H1 (cell line): ENCODE data around the gene TARS2. TPM values are rescaled to one million over a fixed set of nuclear protein-coding genes. Genes with fewer than 3 reads are reported as not detected.
A peak's percentile ranks its signal among the peaks of the same experiment; 100 is the strongest.

Experiments used
- CTCF ChIA-PET: fragments of 300-600 bp; sonication (Branson Sonifier 250); formaldehyde crosslinking; loops from one replicate; lab custom pipeline; 2021; ENCODE audit not compliant: partially characterized antibody; lab: Charles Lee
- POLR2A ChIA-PET: fragments of 300-600 bp; sonication (Branson Sonifier 250); formaldehyde crosslinking; loops from one replicate; lab custom pipeline; 2021; ENCODE audit warnings: inconsistent platforms; ENCODE audit not compliant: partially characterized antibody; lab: Charles Lee
- DNase-seq, 2 experiments: peaks; one replicate each; pipeline versions ENCODE4 v3.0.0 to v3.0.0-alpha.2; 2010 to 2022; ENCODE audit warnings: low spot score in 2 of 2, low read depth in 1 of 2, mixed read lengths in 1 of 2
- FAIRE-seq: peaks from 2 replicates; lab custom pipeline; 2011; peaks lifted over from hg19 to GRCh38; lab: Jason Lieb, UNC
- H2AFZ ChIP-seq: 2 replicates; pipeline ENCODE4 v1.8.1; 2012; ENCODE audit warnings: low read length, inconsistent platforms
- H2AK5ac ChIP-seq: 2 replicates; pipeline ENCODE4 v1.6.1; 2013; ENCODE audit warnings: low read depth, low read length
- H2BK120ac ChIP-seq: replicated peaks from 2 replicates; pipeline ENCODE3; 2013; ENCODE audit warnings: low read depth, low read length, inconsistent platforms
- H2BK12ac ChIP-seq: 2 replicates; pipeline ENCODE4 v1.6.1; 2013; ENCODE audit warnings: low read depth, low read length
- H2BK15ac ChIP-seq: 2 replicates; pipeline ENCODE4 v1.6.1; 2013; ENCODE audit warnings: low read length
- H2BK20ac ChIP-seq: 2 replicates; pipeline ENCODE4 v1.6.1; 2013; ENCODE audit warnings: low read length
- H2BK5ac ChIP-seq: 2 replicates; pipeline ENCODE4 v1.6.1; 2013; ENCODE audit warnings: low read depth, low read length
- H3K14ac ChIP-seq: 2 replicates; pipeline ENCODE4 v1.6.1; 2013; ENCODE audit warnings: inconsistent platforms; ENCODE audit not compliant: insufficient read length
- H3K18ac ChIP-seq: 2 replicates; pipeline ENCODE4 v1.6.1; 2013; ENCODE audit warnings: low read length; ENCODE audit errors: extremely low read depth
- H3K23ac ChIP-seq: 2 replicates; pipeline ENCODE4 v1.6.1; 2013; ENCODE audit warnings: inconsistent platforms; ENCODE audit not compliant: insufficient read length
- H3K23me2 ChIP-seq: 2 replicates; pipeline ENCODE4 v1.6.1; 2013; ENCODE audit warnings: low read depth, low read length
- H3K27ac ChIP-seq: 2 replicates; pipeline ENCODE4 v1.6.1; 2011; ENCODE audit warnings: low read depth, low read length, inconsistent platforms
- H3K27me3 ChIP-seq, 4 experiments: replicated peaks in 1 of 4; 1 replicate in 1 of 4; 2 replicates in 3 of 4; pipeline versions ENCODE4 v1.6.1 to v1.8.1; 2011 to 2013; ENCODE audit warnings: low read length in 3 of 4, mild to moderate bottlenecking in 3 of 4, inconsistent platforms in 2 of 4, mixed read lengths in 2 of 4, moderate library complexity in 1 of 4; ENCODE audit not compliant: control insufficient read depth in 3 of 4, insufficient read depth in 3 of 4; ENCODE audit errors: extremely low read depth in 1 of 4
- H3K36me3 ChIP-seq, 4 experiments: 2 replicates each; pipeline versions ENCODE4 v1.6.1 to v1.8.1; 2011 to 2013; ENCODE audit warnings: mild to moderate bottlenecking in 4 of 4, low read length in 3 of 4, moderate library complexity in 2 of 4, control low read depth in 1 of 4, inconsistent platforms in 1 of 4; ENCODE audit not compliant: insufficient read depth in 4 of 4, control insufficient read depth in 2 of 4
- H3K4ac ChIP-seq: replicated peaks from 2 replicates; pipeline ENCODE3; 2013; ENCODE audit warnings: low read length, low read depth, mixed read lengths, inconsistent platforms; ENCODE audit not compliant: insufficient read length
- H3K4me1 ChIP-seq, 4 experiments: replicated peaks in 1 of 4; 1 replicate in 1 of 4; 2 replicates in 3 of 4; pipeline versions ENCODE4 v1.6.1 to v1.8.1; 2011 to 2013; ENCODE audit warnings: low read length in 3 of 4, inconsistent platforms in 2 of 4, mixed read lengths in 1 of 4; ENCODE audit not compliant: insufficient read depth in 4 of 4, control insufficient read depth in 3 of 4
- H3K4me2 ChIP-seq, 2 experiments: 2 replicates each; pipeline versions ENCODE4 v1.6.1 to v1.8.1; 2011 to 2013; ENCODE audit warnings: low read depth in 2 of 2, low read length in 2 of 2, control low read depth in 1 of 2, inconsistent platforms in 1 of 2, mild to moderate bottlenecking in 1 of 2; ENCODE audit not compliant: insufficient read depth in 1 of 2
- H3K4me3 ChIP-seq, 4 experiments: fragments of 200-600, 300-600 bp in 1 of 4; sonication (generic), shearing (Covaris generic), sonication (Bioruptor Twin) in 1 of 4; 2 replicates each; pipeline versions ENCODE4 v1.5.1 to v1.8.1; 2011 to 2016; ENCODE audit warnings: low read length in 4 of 4, low read depth in 3 of 4, control low read depth in 2 of 4, inconsistent platforms in 2 of 4, mild to moderate bottlenecking in 2 of 4, mixed read lengths in 1 of 4, moderate library complexity in 1 of 4; ENCODE audit not compliant: insufficient read depth in 2 of 4; ENCODE audit errors: extremely low read depth in 1 of 4
- H3K56ac ChIP-seq: replicated peaks from 2 replicates; pipeline ENCODE3; 2013; ENCODE audit warnings: low read depth, mild to moderate bottlenecking, mixed read lengths, low read length, inconsistent platforms; ENCODE audit not compliant: insufficient read length
- H3K79me1 ChIP-seq: 2 replicates; pipeline ENCODE4 v1.6.1; 2013; ENCODE audit warnings: low read depth, low read length, control low read depth
- H3K79me2 ChIP-seq, 2 experiments: 2 replicates each; pipeline versions ENCODE4 v1.6.1 to v1.8.1; 2012 to 2013; ENCODE audit warnings: low read length in 2 of 2, mild to moderate bottlenecking in 2 of 2, inconsistent platforms in 1 of 2; ENCODE audit not compliant: insufficient read depth in 2 of 2, control insufficient read depth in 1 of 2
- H3K9ac ChIP-seq, 4 experiments: replicated peaks in 1 of 4; 1 replicate in 1 of 4; 2 replicates in 3 of 4; pipeline versions ENCODE4 v1.6.1 to v1.8.1; 2011 to 2013; ENCODE audit warnings: low read depth in 3 of 4, low read length in 3 of 4, control low read depth in 2 of 4, mild to moderate bottlenecking in 2 of 4, moderate library complexity in 2 of 4, inconsistent platforms in 1 of 4; ENCODE audit errors: extremely low read depth in 1 of 4
- H3K9me3 ChIP-seq, 2 experiments: 2 replicates each; pipeline versions ENCODE4 v1.6.1 to v1.8.1; 2012 to 2013; ENCODE audit warnings: mild to moderate bottlenecking in 2 of 2, moderate library complexity in 2 of 2, control low read depth in 1 of 2, inconsistent platforms in 1 of 2, low read depth in 1 of 2, low read length in 1 of 2, mixed read lengths in 1 of 2; ENCODE audit not compliant: insufficient read depth in 2 of 2
- H4K20me1 ChIP-seq, 2 experiments: replicated peaks in 1 of 2; 2 replicates each; pipeline versions ENCODE3 to v1.8.1; 2011 to 2013; ENCODE audit warnings: inconsistent platforms in 2 of 2, low read length in 2 of 2, mild to moderate bottlenecking in 1 of 2; ENCODE audit not compliant: insufficient read depth in 2 of 2, control insufficient read depth in 1 of 2
- H4K5ac ChIP-seq: 2 replicates; pipeline ENCODE4 v1.6.1; 2013; ENCODE audit warnings: low read length, low read depth, mixed read lengths, inconsistent platforms; ENCODE audit not compliant: insufficient read length
- H4K8ac ChIP-seq: 2 replicates; pipeline ENCODE4 v1.8.0; 2013; ENCODE audit warnings: mild to moderate bottlenecking, moderate library complexity, low read length, inconsistent platforms; ENCODE audit not compliant: insufficient read depth; ENCODE audit errors: extremely low read depth
- H4K91ac ChIP-seq: replicated peaks from 2 replicates; pipeline ENCODE3; 2013; ENCODE audit warnings: low read length, mixed read lengths, inconsistent platforms; ENCODE audit not compliant: insufficient read length
- EZH2 ChIP-seq: fragments of 200-600 bp; sonication (generic); IDR thresholded peaks from 2 replicates; pipeline ENCODE4 v1.7.1; 2012; ENCODE audit warnings: low read depth, mild to moderate bottlenecking, moderate library complexity, low read length, inconsistent platforms; ENCODE audit not compliant: severe bottlenecking
- FOSL1 ChIP-seq: IDR thresholded peaks from 2 replicates; pipeline ENCODE4 v1.6.1; 2011; ENCODE audit warnings: mild to moderate bottlenecking, low read depth, low read length, moderate library complexity; ENCODE audit not compliant: insufficient read depth
- GABPA ChIP-seq: IDR thresholded peaks from 2 replicates; pipeline ENCODE4 v1.6.1; 2011; ENCODE audit warnings: mild to moderate bottlenecking, low read length, moderate library complexity, borderline replicate concordance; ENCODE audit not compliant: insufficient read depth
- RAD21 ChIP-seq, 2 experiments: IDR thresholded peaks in 1 of 2; conservative IDR thresholded peaks in 1 of 2; 2 replicates each; pipeline ENCODE4 v1.6.1; 2011; ENCODE audit warnings: low read depth in 2 of 2, low read length in 2 of 2, improper control_type of control experiment in 1 of 2, inconsistent platforms in 1 of 2, mild to moderate bottlenecking in 1 of 2, moderate library complexity in 1 of 2
- WGBS, 2 experiments: shearing (Covaris generic) in 1 of 2; methylation state at CpG; one replicate each; pipeline versions ENCODE4 v1.1.6 to v1.1.7; 2013 to 2015; ENCODE audit warnings: low lambda C conversion rate in 2 of 2, mixed read lengths in 2 of 2, inconsistent platforms in 1 of 2, low coverage in 1 of 2, missing lambda C conversion rate in 1 of 2; ENCODE audit not compliant: insufficient replicate concordance in 2 of 2, insufficient coverage in 1 of 2, insufficient read length in 1 of 2; ENCODE audit errors: extremely low coverage in 1 of 2, missing lambda C conversion rate in 1 of 2; 5-methylcytosine and 5-hydroxymethylcytosine counted together
- polyA plus RNA-seq, 7 experiments: library from polyadenylated mRNA; depleted of rRNA in 3 of 7; stranded (reverse) in 5 of 7; unstranded in 2 of 7; fragments of >200 nt in 5 of 7; fragments of 200-250 nt in 2 of 7; gene quantifications; 1 replicate in 5 of 7; 2 replicates in 1 of 7; 4 replicates in 1 of 7; pipeline versions ENCODE4 v1.2.1 to v1.2.3, GENCODE V29; 2011 to 2013; ENCODE audit warnings: missing spikeins in 2 of 7, mixed read lengths in 2 of 7
- total RNA-seq: library from RNA; stranded (reverse); fragmentation: NEBNext Ultra II Directional; extraction: Animal tissue kit (Norgen Biotek cat#: 25700); gene quantifications from 2 replicates; pipeline ENCODE4 v1.2.1, GENCODE V29; 2021
- TF ChIP-seq, protein P1 (sequence below): IDR thresholded peaks from 2 replicates; pipeline ENCODE4 v1.6.1; 2012; ENCODE audit warnings: low read length, inconsistent platforms

Gene TARS2
- total and polyA plus RNA-seq, 2 of the 8 experiments (the other 6 are each of a cell fraction or from before 2014, with no cell fraction given), result 38.9 to 39.1 TPM

- H2BK20ac ChIP-seq, result no peak overlapping the region
- no peaks in the 10 kb centered on the region for H3K79me1 ChIP-seq
- FAIRE-seq (no peak), DNase-seq (no peak)
- peak overlapping the region; percentile 78 for H3K4ac ChIP-seq
- no peak overlapping the region for H3K56ac ChIP-seq
- H3K18ac ChIP-seq, result peak overlapping the region; percentile 32; the same call in 1 of the 2 replicates
- no peak overlapping the region for H3K27ac ChIP-seq
- 59% methylated on average over 15 of the region's 43 CpGs; no CpG with 5 or more reads in 1 of the 2 experiments for WGBS, 2 experiments
- no peak overlapping the region for H3K9ac ChIP-seq
- 0 out of 2 replicates have a peak overlapping the region, but pooled peaks have one; percentile 41 for H2AK5ac ChIP-seq
- H2BK120ac ChIP-seq, result no peak overlapping the region
- peaks cover 1 to 2% of the 10 kb centered on the region in 2 experiments for H4K20me1 ChIP-seq
- peak overlapping the region; percentile 83 for H4K8ac ChIP-seq
- H2BK12ac ChIP-seq, result peak overlapping the region; percentile 50; the same call in 1 of the 2 replicates
- no peak overlapping the region for H2AFZ ChIP-seq
- H3K79me2 ChIP-seq, result no peaks in the 10 kb centered on the region
- ChIA-PET CTCF (interaction anchor here (0.6 to 6.3 kb wide), 5 partner anchors 11 to 151 kb away, joined by 3 to 65 read pairs (median 21); no protein-coding TSS in a partner anchor), POLR2A (interaction anchor here (0.7 to 43.7 kb wide), 9 partner anchors 11 to 436 kb away, joined by 3 to 1380 read pairs (median 9); partner anchors contain the start of genes ANP32E, ENSA, FALEC and MCL1)
- peaks cover 2 to 19% (median 11%) of the 10 kb centered on the region in 4 experiments for H3K4me1 ChIP-seq
- H3K4me3 ChIP-seq, result peak overlapping the region; percentile 21 to 65 (median 38); a peak in 6 of 8 replicates
- no peak overlapping the region for H3K14ac ChIP-seq
- H3K9me3 ChIP-seq, result no peaks in the 10 kb centered on the region
- H4K91ac ChIP-seq, result no peak overlapping the region
- H3K23ac ChIP-seq, result no peak overlapping the region
- no peaks in the 10 kb centered on the region for H3K36me3 ChIP-seq
- H2BK15ac ChIP-seq, result no peak overlapping the region
- peaks cover 5% of the 10 kb centered on the region; the same call in 1 of the 2 replicates for H3K23me2 ChIP-seq
- H3K27me3 ChIP-seq, result peaks cover 0 to 19% (median 10%) of the 10 kb centered on the region in 4 experiments; a peak in 5 of 7 replicates
- no peak overlapping the region for H2BK5ac ChIP-seq
- H4K5ac ChIP-seq, result no peak overlapping the region
- peak overlapping the region; percentile 96 to 97 for H3K4me2 ChIP-seq
- TF ChIP-seq GABPA (0 out of 2 replicates have a peak, but pooled peaks have one; percentile 5), EZH2 (peak; percentile 9), RAD21 (IDR thresholded peaks at IDR 0.05 in 1 of 2, conservative IDR thresholded peaks at IDR 0.05 in 1 of 2; ENCODE audit: low read depth in 2 of 2, low read length in 2 of 2) (peak; percentile 6 to 32; a peak in 3 of 4 replicates), FOSL1 (no peak)
- TF ChIP-seq, protein P1, sequence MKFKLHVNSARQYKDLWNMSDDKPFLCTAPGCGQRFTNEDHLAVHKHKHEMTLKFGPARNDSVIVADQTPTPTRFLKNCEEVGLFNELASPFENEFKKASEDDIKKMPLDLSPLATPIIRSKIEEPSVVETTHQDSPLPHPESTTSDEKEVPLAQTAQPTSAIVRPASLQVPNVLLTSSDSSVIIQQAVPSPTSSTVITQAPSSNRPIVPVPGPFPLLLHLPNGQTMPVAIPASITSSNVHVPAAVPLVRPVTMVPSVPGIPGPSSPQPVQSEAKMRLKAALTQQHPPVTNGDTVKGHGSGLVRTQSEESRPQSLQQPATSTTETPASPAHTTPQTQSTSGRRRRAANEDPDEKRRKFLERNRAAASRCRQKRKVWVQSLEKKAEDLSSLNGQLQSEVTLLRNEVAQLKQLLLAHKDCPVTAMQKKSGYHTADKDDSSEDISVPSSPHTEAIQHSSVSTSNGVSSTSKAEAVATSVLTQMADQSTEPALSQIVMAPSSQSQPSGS, result no peak
Measured at GRCh38 chr1:150549496-150550221, 62.4 kb downstream of the TARS2 start.
